Measurements from ENCODE around the gene GPAM.
"Not testable (repeated sequence)": the region's sequence is repeated elsewhere in the genome, so short reads cannot be mapped to it uniquely, and the experiment has no call there.

Gene GPAM

GRCh38 chr10:112135604-112136003 lies 48.0 kb downstream of the GPAM start:
- no peak for DNase-seq (ENCODE audit: low read depth in 2 of 2)

- no peak for DNase-seq (ENCODE audit: low read depth in 2 of 2)
Observed at GRCh38 chr10:112132435-112132834, 51.1 kb downstream of the GPAM start.

GRCh38 chr10:112131996-112132395 lies 51.6 kb downstream of the GPAM start:
- no peak for DNase-seq (ENCODE audit: low read depth in 2 of 2)

- DNase-seq (ENCODE audit: low read depth in 2 of 2): no peak
Observed at GRCh38 chr10:112131346-112131745, 52.2 kb downstream of the GPAM start.

- DNase-seq (ENCODE audit: low read depth in 2 of 2): no peak
Observed at GRCh38 chr10:112126901-112127300, 56.7 kb downstream of the GPAM start.

- no peak for DNase-seq (ENCODE audit: low read depth in 2 of 2)
Observed at GRCh38 chr10:112126172-112126571, 57.4 kb downstream of the GPAM start.

- no peak for DNase-seq (ENCODE audit: low read depth in 2 of 2)
Observed at GRCh38 chr10:112124866-112125265, 58.7 kb downstream of the GPAM start.

- DNase-seq (ENCODE audit: low read depth in 2 of 2): no peak
Observed at GRCh38 chr10:112122827-112123226, 60.7 kb downstream of the GPAM start.

- no peak for DNase-seq (ENCODE audit: low read depth in 2 of 2)
Observed at GRCh38 chr10:112120491-112120890, 63.1 kb downstream of the GPAM start.

- no peak for DNase-seq (ENCODE audit: low read depth in 2 of 2)
Observed at GRCh38 chr10:112115781-112116385, 67.7 kb downstream of the GPAM start.

- DNase-seq (ENCODE audit: low read depth in 2 of 2): not testable (repeated sequence)
Observed at GRCh38 chr10:112109779-112110178, 73.8 kb downstream of the GPAM start.

All from stimulated activated CD8-positive, alpha-beta memory T cell treated with anti-CD3 and anti-CD28 coated beads, Interleukin-7, amount 100 ng/mL, for 1 hour (primary cell).